NCI-H187 treated with DMSO at 0.1 percent for 48 hours (cell line): ENCODE measurements around the gene IRGM.

Experiments
- DNase-seq: peaks from one replicate; lab custom pipeline; 2025; lab: John Stamatoyannopoulos, UW

The IRGM gene

DNA sequence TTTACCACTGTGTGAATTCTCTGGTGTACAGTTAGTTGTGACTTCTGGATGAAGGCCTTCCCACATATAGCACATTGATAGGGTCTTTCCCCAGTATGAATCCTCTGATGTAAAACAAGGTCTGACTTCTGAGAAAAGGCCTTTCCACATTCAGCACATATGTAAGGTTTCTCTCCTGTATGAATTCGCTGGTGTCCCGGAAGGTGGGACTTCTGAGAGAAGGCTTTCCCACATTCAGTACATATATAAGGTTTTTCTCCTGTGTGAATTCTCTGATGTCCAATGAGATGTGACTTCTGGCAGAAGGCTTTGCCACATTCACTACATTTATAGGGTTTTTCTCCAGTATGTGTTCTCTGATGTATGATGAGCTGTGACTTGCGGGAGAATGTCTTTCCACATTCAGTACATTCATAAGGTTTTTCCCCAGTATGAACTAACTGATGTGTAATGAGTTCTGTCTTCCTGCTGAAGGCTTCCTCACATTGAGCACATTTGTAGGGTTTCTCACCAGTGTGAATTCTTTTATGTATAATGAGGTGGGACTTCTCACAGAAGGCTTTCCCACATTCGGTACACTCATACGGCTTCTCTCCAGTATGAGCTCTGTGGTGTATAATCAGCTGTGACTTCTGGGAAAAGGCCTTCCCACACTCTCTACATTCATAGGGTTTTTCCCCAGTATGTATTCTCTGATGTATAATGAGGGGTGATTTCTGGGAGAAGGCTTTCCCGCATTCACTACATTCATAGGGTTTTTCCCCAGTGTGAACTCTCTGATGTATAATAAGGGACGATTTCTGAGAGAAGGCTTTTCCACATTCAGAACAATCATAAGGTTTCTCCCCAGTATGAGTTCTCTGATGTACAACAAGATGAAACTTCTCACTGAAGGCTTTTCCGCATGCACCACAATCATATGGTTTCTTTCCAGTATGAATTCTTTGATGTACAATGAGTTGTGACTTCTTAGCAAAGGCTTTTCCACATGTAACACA, 49.4 kb downstream of the IRGM start:
- DNase-seq = no peak
